Mesenteric fat pad (tissue), 1 donor: Measurements from ENCODE around the gene DDX31. TPM values are rescaled to one million over a fixed set of nuclear protein-coding genes. Genes with fewer than 3 reads are reported as not detected.
A peak's percentile ranks its signal among the peaks of the same experiment; 100 is the strongest.
"Not testable (repeated sequence)": the region's sequence is repeated elsewhere in the genome, so short reads cannot be mapped to it uniquely, and the experiment has no call there.

ENCODE experiments used
- DNase-seq: peaks from one replicate; pipeline ENCODE4 v3.0.0-alpha.2; 2020; ENCODE audit warnings: low spot score
- long read RNA-seq: library from polyadenylated mRNA; unstranded; transcript quantifications from one replicate; pipeline ENCODE4 v2.0.0, GENCODE V29; 2020
- total RNA-seq: library from RNA; stranded (reverse); fragmentation: NEBNext Ultra II Directional; extraction: Animal tissue kit (Norgen Biotek cat#: 25700); gene quantifications from one replicate; pipeline ENCODE4 v1.2.1, GENCODE V29; 2021
- donor health status: DM: yes; HTN: yes; CAD: no.

The DDX31 gene
- total RNA-seq, result 12.7 TPM
- long read RNA-seq, full-length matches to known transcripts, result 6 of 19 reads
- long read RNA-seq, partial matches to known transcripts, result 4 of 19 reads
- long read RNA-seq, other reads (novel, unspliced or antisense), result 9 of 19 reads

GRCh38 chr9:132669698-132670456, at the start of gene DDX31:
TSS of gene DDX31 (minus strand) at chr9:132669983. CDS start at chr9:132669934, 49 bp downstream.
- DNase-seq, result peak; percentile 96

- DNase-seq, result not testable (repeated sequence)
Measured at GRCh38 chr9:132718381-132718928, 48.7 kb upstream of the DDX31 start.

- no peak for DNase-seq
Measured at GRCh38 chr9:132717326-132717945, 47.7 kb upstream of the DDX31 start.

DNA sequence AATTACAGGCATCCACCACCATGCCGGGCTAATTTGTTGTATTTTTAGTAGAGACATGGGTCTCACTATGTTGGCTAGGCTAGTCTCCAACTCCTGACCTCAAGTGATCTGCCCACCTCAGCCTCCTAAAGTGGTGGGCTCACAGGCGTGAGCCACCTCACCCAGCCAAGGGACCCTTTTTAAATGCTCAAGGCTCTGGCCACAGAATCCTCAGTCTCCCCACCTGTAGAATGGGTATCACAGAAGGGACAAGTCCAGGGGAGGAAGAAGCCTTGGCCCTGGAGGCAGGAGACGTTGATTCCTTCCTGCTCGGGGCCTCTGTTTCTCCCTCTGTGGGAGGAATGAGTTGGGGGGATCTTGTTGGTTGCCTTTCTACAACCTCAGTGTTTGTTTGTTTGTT, 46.2 kb upstream of the DDX31 start:
- DNase-seq, result no peak

DNA sequence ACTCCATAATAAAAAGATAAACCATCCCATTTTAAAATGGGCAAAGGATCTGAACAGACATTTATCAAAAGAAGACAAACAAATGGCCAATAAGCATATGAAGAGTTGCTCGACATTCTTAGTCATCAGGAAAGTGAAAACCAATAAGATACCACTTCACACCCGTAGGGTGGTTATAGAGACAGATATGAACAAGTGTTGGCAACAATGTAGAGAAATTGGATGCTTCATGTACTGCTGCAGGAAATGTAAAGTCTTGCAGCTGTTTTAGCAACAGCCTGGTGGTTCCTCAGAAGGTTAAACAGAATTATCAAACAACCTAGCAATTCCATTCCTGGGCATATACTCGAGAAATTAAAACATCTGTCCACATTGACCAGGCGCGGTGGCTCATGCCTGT, 43.0 kb upstream of the DDX31 start:
- no peak for DNase-seq

DNA sequence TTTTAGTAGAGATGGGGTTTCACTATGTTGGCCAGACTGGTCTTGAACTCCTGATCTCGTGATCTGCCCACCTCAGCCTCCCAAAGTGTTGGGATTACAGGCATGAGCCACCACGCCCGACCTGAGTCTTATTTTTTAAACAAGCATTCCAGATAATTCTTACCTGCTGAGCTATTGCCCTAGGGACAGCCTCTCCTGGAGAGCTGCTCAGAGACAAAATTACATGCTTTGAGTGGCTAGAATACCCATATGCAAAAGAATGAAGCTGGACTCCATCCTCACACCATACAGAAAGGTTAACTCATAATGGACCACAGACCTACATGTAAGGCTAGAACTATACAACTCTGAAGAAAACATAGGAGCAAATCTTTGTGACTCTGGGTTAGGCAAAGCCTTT, 42.1 kb upstream of the DDX31 start:
- no peak for DNase-seq

DNA sequence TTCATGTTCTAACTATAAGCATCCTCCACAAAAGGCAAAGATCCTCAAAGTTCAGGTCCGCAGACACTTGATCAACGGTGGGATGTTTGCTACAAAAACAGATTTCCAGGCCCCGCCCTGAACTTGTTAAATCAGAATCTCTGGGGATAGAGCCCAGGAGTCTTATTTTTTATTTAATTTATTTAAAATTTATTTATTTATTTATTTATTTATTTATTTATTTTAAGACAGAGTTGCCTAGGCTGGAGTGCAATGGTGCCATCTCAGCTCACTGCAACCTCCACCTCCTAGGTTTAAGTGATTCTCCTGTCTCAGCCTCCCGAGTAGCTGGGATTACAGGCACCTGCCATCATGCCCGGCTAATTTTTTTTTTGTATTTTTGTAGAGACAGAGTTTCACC, 41.4 kb upstream of the DDX31 start:
- DNase-seq, result not testable (repeated sequence)

DNA sequence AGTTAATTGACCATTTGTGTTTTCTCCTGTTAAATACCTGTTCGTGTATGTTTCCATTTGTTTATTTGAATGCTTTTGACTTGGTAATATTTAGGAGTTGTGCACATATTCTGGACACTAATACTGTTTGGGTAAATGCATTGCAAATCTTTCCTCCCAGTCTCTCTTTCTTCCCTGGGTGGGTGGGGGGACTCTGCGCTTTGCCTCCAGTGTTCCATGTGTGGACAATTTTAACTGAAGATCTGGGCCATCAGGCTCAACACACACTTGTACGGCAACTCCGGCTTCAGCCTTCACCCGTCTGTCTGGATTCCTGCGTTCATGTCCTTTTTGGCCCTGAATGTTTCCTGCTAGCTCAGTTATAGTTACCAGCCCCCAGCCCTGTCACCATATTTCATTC, 40.5 kb upstream of the DDX31 start:
- DNase-seq, result no peak

DNA sequence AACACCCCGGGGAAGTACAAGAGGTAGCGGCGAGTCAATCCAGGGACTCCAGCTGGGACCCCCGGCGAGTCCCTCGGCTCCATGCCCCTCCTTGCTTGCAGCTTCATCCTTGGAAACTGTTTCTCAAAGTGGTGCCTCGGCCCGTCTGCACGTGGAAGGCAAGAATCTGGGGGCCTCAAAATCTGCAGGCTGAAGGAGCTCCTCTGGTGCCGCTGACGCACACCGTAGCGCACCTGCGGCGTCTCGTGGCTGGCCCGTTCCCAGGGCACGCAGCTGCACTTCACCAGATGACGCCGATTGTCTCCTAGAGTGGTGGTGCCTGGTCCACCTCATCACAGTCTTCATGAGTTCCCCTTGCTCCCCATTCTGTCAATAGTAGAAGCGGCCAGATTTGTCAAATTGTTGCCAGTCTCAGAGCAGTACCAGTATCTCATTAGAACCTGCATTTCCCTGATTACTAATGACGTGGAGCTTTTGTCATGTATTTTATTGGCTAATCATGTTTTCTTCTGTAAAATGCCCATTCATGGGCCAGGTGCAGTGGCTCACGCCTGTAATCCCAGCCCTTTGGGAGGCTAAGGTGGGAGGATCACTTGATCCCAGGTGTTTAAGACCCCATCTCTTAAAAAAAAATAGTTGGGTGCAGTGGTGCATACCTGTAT, 39.1 kb upstream of the DDX31 start:
- no peak for DNase-seq

GRCh38 chr9:132708239-132708638, 38.5 kb upstream of the DDX31 start:
- no peak for DNase-seq

- no peak for DNase-seq
Measured at GRCh38 chr9:132703336-132703735, 33.6 kb upstream of the DDX31 start.

DNA sequence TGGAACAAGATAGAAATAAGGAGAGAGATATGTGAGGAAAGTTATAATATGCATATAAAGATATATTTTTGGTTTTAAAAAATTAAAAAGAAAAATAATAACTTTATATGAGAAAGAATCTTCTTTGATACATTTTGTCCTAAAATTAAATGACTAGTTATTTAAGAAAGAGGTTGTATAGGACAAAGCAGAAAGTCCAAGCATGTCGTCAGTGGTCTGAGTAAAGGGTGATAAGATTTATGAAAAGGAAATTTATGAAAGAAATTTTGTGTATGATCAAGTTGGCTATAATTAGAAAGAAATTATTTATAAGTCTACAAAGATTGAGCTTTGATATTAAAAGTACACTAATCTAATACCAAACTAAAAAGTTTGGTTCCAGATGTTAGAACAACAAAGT, 32.5 kb upstream of the DDX31 start:
- no peak for DNase-seq

DNA sequence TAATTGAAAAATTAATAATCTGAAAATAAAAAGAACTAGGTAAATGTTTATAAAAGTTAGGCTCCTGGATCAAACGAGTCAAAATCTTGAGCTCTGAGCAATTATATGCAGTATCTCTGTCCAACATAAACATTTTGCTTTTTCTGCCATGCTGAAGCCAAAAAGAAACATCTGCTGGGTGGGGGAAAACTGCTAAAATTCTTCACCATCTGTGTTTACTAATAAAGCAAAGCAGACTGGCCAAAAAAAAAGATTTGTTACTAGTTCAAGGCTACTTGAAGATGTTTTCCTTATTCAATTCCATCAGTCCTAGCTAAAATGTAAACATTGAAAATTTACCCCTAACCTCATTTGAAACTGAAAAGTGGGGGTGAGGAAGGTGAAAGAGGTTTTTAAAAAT, 30.2 kb upstream of the DDX31 start:
- DNase-seq, result no peak

DNA sequence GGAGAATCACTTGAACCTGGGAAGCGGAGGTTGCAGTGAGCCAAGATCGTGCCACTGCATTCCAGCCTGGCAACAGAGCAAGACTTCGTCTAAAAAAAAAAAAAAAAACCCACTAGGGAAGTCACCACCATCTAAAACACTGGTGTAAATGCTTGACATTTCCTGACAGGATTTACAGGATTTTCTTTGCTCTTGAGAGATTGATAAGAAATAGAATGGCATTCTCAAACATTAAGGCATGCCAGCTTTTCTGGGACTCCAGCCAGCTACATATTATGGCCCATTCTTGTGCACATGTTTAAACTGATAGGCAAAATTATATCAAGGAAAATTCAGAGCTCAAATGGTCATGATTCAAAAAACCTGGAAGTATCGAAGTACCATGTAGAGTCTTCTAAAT, 29.2 kb upstream of the DDX31 start:
- DNase-seq, result no peak

DNA sequence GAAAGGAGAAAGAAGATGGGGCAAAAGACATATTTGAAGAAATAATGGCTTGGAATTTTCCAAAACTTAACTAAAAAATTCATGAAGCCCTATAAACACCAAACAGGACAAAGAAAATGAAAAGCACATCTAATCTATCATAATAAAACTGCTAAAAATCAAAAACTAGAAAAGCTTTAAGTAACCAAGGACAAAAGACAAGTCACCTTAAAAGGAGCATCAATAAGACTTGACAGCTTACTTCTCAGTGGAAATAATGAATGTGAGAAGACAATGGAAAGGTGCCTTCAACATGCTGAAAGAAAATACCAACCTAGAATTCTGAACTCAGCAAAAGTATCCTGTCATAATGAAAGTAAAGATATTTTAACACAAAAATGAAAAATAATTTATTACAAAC, 27.4 kb upstream of the DDX31 start:
- DNase-seq, result no peak

DNA sequence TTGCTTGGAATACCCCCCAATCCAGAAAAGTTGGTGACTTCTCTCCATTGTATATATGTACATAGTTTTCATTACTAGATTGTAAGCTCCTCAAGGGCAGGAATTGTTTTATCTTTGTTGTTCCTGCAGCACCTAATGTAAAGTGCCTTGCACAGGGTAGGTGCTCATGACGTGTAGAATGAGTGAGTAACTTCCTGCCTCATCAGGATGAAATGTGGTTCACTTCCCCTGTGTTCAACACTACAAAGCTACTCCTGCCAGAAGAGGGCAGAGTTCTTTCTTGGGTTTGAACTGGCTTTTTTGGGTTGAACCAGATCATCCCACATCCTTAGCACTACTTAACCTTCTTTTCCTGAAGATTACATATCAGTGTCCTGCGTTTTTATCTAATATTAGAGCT, 24.4 kb upstream of the DDX31 start:
- DNase-seq, result no peak

GRCh38 chr9:132690696-132691095, 20.9 kb upstream of the DDX31 start:
- DNase-seq, result no peak

DNA sequence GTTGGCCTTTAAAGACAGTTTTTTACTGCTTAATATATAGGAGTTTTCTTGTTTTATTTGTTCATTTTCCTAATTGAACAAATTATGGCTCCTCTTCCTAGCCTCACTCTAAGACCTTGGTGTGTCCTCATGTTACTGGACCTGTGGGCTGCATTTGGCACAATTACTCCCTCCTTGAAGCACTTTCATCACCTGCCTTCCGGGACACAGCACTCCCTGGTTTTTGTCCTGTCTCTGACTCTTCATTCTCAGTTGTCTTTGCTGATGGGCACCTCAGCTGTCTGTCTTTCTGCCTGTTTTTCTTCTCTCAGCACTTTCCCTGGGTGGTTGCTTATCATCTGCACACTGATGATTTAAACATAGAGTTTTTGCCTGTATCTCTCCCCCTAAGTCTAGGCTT, 14.1 kb upstream of the DDX31 start:
- DNase-seq, result no peak

DNA sequence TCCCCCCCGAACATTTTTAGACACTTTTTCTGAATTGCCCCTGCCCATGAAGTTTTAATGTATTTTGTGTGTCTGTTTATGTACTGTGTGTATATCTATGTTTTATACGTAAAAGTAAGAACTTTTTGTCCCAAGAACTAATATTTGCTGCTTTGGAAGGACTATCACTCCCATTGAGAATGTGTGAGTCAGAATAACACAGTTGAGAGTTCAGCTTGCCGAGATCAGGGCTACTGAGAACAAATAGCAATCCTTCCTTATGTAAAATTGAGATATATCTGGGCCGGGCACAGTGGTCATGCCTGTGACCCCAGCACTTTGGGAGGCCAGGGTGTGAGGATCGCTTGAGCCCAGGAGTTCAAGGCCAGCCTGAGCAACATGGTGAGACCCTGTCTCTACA, 11.8 kb upstream of the DDX31 start:
- DNase-seq, result no peak

- no peak for DNase-seq
Measured at GRCh38 chr9:132679946-132680625, 10.3 kb upstream of the DDX31 start.

DNA sequence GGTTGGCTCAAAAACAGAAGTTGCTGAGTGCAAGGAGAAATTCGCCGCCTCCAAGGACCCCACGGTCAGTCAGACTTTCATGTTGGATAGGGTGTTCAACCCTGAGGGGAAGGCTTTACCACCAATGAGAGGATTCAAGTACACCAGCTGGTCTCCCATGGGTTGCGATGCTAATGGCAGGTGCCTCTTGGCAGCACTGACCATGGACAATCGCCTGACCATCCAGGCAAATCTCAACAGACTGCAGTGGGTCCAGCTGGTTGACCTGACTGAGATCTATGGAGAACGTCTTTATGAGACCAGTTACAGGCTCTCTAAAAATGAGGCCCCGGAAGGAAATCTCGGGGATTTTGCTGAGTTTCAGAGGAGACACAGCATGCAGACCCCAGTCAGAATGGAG, 8.2 kb upstream of the DDX31 start:
- DNase-seq, result no peak
